SK-N-SH (cell line): ENCODE results near the gene PTMS.
"Not testable (repeated sequence)": the region's sequence is repeated elsewhere in the genome, so short reads cannot be mapped to it uniquely, and the experiment has no call there.

Experiments used
- POLR2AphosphoS5 ChIP-seq: IDR thresholded peaks from 2 replicates; pipeline ENCODE4 v1.6.1; 2012; ENCODE audit warnings: low read depth, low read length
- RAD21 ChIP-seq: IDR thresholded peaks from 2 replicates; pipeline ENCODE4 v1.6.1; 2012; ENCODE audit warnings: mild to moderate bottlenecking, low read length
- SMC3 ChIP-seq: IDR thresholded peaks from 2 replicates; pipeline ENCODE4 v1.6.1; 2012; ENCODE audit warnings: low read depth, low read length, improper control_type of control experiment
- TCF12 ChIP-seq: IDR thresholded peaks from 2 replicates; pipeline ENCODE4 v1.4.0; 2012

- not testable (repeated sequence) for TF ChIP-seq RAD21, POLR2AphosphoS5, SMC3, TCF12
These were observed 24.1 kb upstream of the PTMS start for GRCh38 chr12:6742080-6742479.
